Thoracic aorta (tissue), 2 donors: ENCODE measurements around the gene FTH1. TPM values are rescaled to one million over a fixed set of nuclear protein-coding genes. Genes with fewer than 3 reads are reported as not detected.
A peak's percentile ranks its signal among the peaks of the same experiment; 100 is the strongest.

Experiments
- ATAC-seq: fragments of 150-250 bp; one replicate; pipeline ENCODE4 v1.8.0; 2017; ENCODE audit warnings: low read depth; ENCODE audit not compliant: insufficient number of reproducible peaks, low FRiP score
- DNase-seq: peaks from one replicate; pipeline ENCODE4 v3.0.0-alpha.2; 2020; ENCODE audit warnings: low spot score
- H3K27ac ChIP-seq, 2 donors: fragments of 200-600 bp; sonication (generic); 1 replicate in 1 of 2; 2 replicates in 1 of 2; pipeline ENCODE4 v1.5.1; 2016; ENCODE audit warnings: mild to moderate bottlenecking in 2 of 2, moderate library complexity in 2 of 2
- H3K27me3 ChIP-seq: fragments of 200-600 bp; sonication (generic); replicated peaks from 2 replicates; pipeline ENCODE4 v1.6.0; 2016; ENCODE audit warnings: mild to moderate bottlenecking; ENCODE audit not compliant: insufficient read depth
- H3K36me3 ChIP-seq: fragments of 200-600 bp; sonication (generic); one replicate; pipeline ENCODE4 v1.5.1; 2016
- H3K4me1 ChIP-seq, 2 donors: fragments of 200-600 bp; sonication (generic); 1 replicate in 1 of 2; 2 replicates in 1 of 2; pipeline versions ENCODE4 v1.5.1 to v1.6.0; 2016; ENCODE audit warnings: low read depth in 2 of 2, mild to moderate bottlenecking in 1 of 2; ENCODE audit not compliant: control insufficient read depth in 1 of 2
- H3K4me3 ChIP-seq: fragments of 200-600 bp; sonication (generic); 2 replicates; pipeline ENCODE4 v1.5.1; 2016; ENCODE audit warnings: mild to moderate bottlenecking
- H3K9me3 ChIP-seq: fragments of 200-600 bp; sonication (generic); 2 replicates; pipeline ENCODE4 v1.5.1; 2016
- total RNA-seq, 2 donors: library from RNA; depleted of rRNA; stranded (reverse); fragments of >200 nt; gene quantifications; one replicate each; pipeline versions ENCODE4 v1.1.0 to v1.2.3, GENCODE V29; 2016
- TF ChIP-seq, protein P1 (sequence below): fragments of 200-600 bp; sonication (generic); IDR thresholded peaks from one replicate; pipeline ENCODE4 v1.5.1; 2019; ENCODE audit warnings: antibody characterized with exemption

The FTH1 gene
- total RNA-seq, 2 donors from 2014 or later, result 1,820 to 2,025 TPM

DNA sequence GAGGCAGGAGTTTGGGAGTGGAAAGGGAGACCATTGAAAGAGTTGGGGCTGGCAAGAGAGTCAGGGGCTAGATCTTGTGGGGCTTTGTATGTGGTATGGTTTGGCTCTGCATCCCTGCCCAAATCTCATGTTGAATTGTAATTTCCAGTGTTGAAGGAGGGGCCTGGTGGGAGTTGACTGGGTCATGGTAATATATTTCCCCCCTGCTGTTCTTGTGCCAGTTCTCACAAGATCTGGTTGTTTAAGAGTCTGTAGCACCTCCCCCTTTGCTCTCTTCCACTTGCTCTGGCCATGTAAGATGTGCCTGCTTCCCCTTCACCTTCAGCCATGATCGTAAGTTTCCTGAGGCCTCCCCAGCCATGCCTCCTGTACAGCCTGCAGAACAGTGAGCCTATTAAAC is 39.9 kb downstream of the FTH1 start:
- H3K4me1 ChIP-seq, result peaks cover 4 to 8% of the 10 kb centered on the region in 2 donors
- H3K9me3 ChIP-seq, result no peaks in the 10 kb centered on the region
- no peak overlapping the region for H3K4me3 ChIP-seq
- H3K27me3 ChIP-seq, result no peaks in the 10 kb centered on the region
- H3K27ac ChIP-seq, result no peak overlapping the region
- H3K36me3 ChIP-seq, result no peaks in the 10 kb centered on the region
- TF ChIP-seq, protein P1, sequence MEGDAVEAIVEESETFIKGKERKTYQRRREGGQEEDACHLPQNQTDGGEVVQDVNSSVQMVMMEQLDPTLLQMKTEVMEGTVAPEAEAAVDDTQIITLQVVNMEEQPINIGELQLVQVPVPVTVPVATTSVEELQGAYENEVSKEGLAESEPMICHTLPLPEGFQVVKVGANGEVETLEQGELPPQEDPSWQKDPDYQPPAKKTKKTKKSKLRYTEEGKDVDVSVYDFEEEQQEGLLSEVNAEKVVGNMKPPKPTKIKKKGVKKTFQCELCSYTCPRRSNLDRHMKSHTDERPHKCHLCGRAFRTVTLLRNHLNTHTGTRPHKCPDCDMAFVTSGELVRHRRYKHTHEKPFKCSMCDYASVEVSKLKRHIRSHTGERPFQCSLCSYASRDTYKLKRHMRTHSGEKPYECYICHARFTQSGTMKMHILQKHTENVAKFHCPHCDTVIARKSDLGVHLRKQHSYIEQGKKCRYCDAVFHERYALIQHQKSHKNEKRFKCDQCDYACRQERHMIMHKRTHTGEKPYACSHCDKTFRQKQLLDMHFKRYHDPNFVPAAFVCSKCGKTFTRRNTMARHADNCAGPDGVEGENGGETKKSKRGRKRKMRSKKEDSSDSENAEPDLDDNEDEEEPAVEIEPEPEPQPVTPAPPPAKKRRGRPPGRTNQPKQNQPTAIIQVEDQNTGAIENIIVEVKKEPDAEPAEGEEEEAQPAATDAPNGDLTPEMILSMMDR, result no peak
- ATAC-seq (no peak), DNase-seq (no peak)

DNA sequence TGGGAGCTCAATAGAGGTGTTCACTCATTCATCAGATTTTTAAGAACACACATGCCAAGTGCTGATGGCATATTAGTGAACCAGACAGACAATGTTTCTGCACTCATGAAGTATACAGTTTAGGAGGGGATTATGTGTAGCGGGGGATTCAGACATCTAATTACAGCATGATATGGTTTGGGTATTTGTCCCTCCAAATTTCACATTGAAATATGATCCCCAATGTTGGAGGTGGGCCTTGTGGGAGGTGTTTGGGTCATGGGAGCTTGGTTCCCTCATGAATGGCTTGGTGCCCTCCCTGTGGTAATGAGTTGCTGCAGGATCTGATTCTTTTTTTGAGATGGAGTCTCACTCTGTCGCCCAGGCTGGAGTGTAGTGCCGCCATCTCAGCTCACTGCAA is 41.2 kb downstream of the FTH1 start:
- DNase-seq, result no peak
- Histone ChIP-seq H3K36me3 (no peaks in the 10 kb centered on the region), H3K9me3 (no peaks in the 10 kb centered on the region), H3K4me3 (no peak overlapping the region), H3K27me3 (no peaks in the 10 kb centered on the region), H3K27ac (no peak overlapping the region), H3K4me1 (peaks cover 4 to 8% of the 10 kb centered on the region in 2 donors)
- TF ChIP-seq, protein P1, result no peak
- no peak for ATAC-seq

DNA sequence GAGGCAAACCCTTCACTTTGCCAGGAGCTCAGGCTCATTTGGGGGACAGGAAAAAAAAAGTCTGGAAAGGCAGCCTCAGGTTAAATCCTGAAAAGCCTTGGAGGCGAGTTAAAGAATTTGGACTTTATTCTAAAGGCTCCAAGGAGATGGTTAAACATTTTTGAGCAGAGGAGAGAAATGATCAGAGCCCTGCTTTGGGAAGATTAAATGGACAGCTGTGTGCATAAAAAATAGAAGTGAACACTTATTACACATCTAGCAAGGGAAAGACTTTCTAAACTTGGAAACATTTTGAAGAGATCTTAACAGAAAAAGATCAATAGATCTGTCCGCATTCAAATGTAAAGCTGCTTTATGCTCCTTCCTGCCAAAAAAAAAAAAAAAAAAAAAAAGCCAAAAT is 41.7 kb downstream of the FTH1 start:
- no peak overlapping the region for H3K27ac ChIP-seq
- no peaks in the 10 kb centered on the region for H3K27me3 ChIP-seq
- no peak for DNase-seq
- H3K4me1 ChIP-seq, result peaks cover 4 to 8% of the 10 kb centered on the region in 2 donors
- H3K9me3 ChIP-seq, result no peaks in the 10 kb centered on the region
- ATAC-seq, result no peak
- no peaks in the 10 kb centered on the region for H3K36me3 ChIP-seq
- H3K4me3 ChIP-seq, result no peak overlapping the region
- TF ChIP-seq, protein P1, result no peak

DNA sequence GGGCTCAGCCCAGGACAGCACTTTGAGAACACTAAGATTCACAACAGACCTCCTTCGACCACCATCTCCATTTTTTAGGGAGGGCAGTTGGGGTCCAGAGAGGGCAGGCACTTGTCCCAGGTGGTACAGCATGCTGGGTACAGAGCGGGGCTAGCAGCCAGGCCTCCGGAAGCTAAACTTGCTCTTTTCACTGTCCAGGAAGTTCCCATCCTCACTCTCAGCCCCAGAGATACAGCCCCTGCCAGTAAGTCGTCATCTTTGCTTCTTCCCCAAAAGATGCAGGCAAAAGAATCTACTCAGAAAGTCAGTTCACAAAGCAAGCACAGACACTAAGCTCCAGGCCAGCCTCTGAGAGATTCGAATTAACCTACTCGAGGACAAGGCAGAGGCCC is 43.4 kb downstream of the FTH1 start:
- DNase-seq (no peak), ATAC-seq (no peak)
- no peaks in the 10 kb centered on the region for H3K27me3 ChIP-seq
- peak overlapping the region in 1 of 2 donors; percentile 46 for H3K27ac ChIP-seq
- H3K4me3 ChIP-seq, result no peak overlapping the region
- no peaks in the 10 kb centered on the region for H3K36me3 ChIP-seq
- H3K4me1 ChIP-seq, result peaks cover 4 to 8% of the 10 kb centered on the region in 2 donors
- H3K9me3 ChIP-seq, result no peaks in the 10 kb centered on the region
- TF ChIP-seq, protein P1, result no peak

DNA sequence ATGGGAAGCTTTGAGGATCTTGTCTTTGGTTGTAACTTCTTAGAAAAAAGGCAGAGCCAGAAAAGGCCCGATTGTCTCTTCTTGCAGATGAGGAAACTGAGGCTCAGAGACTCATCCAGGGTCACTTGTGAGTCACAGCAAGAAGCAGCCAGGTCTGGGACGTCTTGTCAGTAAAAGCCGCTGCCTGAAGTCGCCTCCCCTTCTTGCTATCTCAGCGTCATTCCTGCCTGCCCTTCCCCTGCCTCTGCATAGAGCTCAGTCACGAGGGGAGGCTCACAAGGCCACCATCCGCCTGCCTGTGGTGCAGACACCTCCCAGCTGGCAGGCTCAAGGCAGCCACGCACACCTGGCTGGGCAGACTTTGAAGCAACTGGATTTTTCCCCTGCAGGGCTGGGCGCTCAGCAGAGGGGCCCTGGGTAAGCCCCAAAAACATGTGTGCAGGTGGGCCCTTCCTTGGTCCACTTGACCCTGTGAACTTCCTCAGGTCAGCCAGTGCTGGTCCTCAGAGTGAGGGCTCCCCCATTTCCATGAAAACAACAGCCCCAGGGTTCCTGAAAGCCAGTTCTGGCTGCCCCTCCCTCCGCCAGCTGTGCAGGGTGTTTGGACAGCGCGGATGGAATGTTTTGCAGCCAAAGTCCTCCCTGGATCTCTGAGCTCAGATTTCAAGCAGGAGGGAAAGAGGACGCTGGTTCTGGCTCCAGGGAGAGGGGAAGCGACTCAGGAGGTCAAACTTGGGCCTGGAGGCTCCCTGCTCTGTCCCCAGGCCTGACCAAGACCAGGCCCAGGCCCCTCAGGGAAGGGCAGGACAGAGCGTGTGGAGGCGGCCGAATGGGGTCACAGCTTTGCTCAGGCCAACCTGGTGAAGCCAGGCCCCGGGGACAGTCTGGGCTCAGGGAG is 44.0 kb downstream of the FTH1 start:
- DNase-seq (no peak), ATAC-seq (no peak)
- Histone ChIP-seq H3K27me3 (no peaks in the 10 kb centered on the region), H3K36me3 (no peaks in the 10 kb centered on the region), H3K4me3 (no peak overlapping the region), H3K4me1 (peaks cover 4 to 9% of the 10 kb centered on the region in 2 donors), H3K9me3 (no peaks in the 10 kb centered on the region), H3K27ac (peak overlapping the region; percentile 15 to 61)
- TF ChIP-seq, protein P1, result no peak
